NCI-H2227 (cell line): Measurements from ENCODE around the gene SELENOF.
"Not testable (repeated sequence)": the region's sequence is repeated elsewhere in the genome, so short reads cannot be mapped to it uniquely, and the experiment has no call there.

Source experiments
- DNase-seq: peaks from one replicate; lab custom pipeline; 2025; ENCODE audit not compliant: unreplicated experiment; lab: John Stamatoyannopoulos, UW

SELENOF gene

DNA sequence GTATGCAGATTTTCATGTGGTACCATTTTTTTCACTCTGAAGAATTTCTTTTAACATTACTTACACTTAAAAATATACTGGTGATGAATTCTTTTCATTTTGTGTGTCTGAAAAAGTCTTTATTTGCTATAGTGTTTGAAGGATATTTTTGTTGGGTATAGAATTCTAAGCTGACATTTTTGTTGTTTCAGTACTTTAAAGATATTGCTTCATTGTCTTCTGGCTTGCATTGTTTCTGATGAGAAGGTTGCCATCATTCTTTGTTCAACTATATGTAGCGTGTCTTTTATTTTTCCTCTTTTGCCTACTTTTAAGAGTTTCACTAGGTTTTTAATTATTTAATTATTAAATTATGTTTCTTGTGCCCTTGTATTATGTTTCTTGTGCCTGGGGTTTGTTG lies 8.5 kb upstream of the SELENOF start:
- no peak for DNase-seq

DNA sequence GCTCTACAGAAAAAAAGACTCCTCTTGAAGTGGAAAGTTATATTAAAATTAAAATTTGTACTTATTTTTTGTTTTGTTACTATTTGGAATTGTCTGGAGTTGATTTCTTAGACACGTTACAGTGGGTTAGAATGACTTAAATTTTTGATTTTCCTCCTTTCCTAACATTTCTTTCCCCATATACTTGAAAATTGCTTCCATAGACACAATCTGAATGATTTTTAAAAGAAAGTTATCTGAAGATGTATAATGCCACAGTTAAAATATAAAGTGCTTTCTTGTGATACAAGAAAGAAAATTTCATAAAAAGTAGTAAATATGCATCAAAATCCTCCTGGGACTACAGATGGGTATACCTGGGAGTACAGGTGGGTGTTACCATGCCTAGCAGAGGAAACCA lies 2.8 kb upstream of the SELENOF start:
- no peak for DNase-seq

DNA sequence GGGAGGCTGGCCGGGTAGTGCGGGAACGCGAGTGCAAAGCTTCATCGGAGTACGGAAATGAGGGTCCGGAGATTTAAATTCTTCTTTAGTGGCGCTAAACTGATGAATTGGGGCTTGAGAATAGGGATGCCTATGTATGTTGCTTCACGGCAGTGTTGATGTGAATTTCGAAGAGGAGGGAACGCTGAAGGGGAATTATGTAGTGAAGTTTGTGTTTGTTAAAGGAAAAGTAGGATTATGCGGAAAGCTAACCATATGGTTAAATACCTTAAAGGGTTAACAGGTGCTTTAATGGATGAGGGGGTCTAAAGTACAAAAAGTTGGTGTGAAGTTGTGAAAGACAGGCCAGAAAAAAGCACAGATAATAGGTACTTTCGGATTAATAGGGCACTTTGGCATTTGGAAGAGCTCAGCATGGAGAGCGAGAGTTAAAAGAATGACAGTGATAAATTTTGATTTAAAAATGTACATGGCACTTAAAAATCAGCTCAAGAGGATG lies 1.9 kb upstream of the SELENOF start:
- DNase-seq, result no peak

DNA sequence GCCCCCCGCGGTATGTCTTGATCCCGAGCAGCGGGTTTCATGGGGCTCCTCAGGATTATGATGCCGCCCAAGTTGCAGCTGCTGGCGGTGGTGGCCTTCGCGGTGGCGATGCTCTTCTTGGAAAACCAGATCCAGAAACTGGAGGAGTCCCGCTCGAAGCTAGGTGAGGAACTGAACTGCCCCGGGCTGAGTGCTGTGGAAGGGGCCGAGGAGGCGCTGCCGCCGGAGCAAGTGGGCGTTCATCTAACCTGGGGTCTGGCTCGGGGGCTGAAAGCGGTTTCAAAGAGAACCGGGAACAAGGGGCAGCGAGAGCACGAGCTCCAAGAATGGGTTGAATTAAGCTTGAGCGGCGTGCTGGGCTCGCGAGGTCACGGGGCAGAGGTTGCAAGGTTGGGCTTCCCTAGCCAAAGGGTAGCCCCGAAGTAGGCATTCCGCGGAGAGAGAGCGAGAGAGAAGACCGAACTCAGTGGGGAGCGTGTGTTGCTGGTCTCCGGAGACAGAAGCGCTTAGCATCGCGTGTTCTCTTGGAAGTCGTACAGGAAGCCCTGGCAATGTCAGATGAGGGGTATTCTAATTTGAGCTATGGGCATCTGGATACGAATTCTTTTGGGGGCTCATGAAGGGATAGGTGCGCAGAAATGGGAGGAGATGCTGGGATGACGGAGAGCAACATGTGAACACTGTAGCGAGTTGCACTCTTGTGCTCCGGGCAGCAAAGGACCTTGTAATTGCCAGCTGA lies 1.2 kb upstream of the SELENOF start:
- peak; percentile 77 for DNase-seq

DNA sequence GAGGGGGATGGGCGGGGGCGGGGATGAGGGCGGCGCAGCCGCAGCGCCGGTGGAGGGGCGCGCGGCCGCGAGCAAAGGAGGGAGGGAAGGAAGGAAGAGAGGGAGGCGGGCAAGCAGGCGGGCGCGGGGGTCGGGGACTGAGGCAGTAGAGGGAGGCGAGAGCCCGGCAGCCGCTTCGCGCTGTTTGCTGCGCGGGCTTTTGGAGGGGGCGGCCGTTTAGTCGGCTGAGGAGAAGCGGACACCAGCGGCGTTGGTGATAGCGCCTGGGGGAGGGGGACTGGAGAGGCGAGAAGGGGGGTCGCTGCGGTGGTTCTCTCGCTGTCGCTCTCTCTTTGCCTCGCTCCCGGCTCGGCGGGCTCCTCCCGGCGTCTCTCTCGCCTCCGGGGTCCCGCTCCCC lies 673 bp upstream of the SELENOF start, which contains the start of gene HS2ST1:
TSS of gene HS2ST1 (plus strand) at position 35 of the 397 bp plus-strand sequence.
- no peak for DNase-seq

DNA sequence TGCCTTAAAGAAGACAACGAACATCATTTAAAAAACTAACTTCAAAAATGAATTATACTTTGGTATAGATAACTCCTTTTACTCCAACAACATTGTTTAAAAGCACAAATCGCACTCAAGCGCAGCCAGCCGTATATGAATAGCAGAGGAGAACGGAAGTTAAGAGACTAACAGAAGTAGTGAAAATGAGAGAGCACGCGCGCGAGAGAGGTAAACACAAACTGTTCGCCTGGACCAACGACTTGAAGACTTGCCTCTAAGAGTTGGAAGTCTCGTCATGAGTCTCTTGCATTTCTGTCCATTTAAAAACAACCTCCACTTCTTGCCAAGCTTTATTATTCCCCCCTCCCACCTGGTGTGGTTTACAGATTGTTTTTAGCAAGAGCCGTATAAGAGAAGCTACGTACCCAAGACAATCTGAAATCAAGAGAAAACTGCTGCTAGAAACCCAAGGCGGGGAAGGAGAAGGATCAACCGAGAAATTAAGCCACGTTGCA lies 479 bp downstream of the SELENOF start:
- peak; percentile 54 for DNase-seq

DNA sequence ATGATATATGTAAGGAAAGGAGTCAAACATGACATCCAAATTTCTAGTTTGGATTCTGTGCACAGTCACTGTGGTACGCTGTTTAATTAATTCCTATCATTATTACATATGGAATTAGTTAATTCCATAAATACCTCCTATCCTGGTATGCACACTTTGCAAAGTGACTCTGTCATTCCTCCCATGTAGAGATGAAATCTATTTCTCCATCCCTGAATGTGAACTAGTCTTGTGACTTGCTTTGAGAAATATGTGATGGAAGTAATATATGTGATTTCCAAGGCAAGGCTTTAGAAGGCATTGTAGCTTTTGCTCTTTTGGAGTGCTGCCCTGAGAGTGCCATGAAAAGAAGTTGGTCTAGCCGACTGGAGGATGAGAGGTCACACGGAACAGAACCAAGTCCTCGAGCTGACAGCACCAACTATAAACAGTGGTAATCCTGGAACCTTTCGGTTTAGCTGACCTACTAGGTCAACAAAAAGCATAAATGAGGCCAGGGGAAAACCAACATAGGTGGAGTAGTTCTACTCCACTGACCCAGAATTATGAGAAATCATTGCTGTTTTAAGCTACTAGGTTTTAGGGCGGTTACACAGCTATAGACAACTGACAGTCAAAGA lies 1.5 kb downstream of the SELENOF start:
- no peak for DNase-seq

DNA sequence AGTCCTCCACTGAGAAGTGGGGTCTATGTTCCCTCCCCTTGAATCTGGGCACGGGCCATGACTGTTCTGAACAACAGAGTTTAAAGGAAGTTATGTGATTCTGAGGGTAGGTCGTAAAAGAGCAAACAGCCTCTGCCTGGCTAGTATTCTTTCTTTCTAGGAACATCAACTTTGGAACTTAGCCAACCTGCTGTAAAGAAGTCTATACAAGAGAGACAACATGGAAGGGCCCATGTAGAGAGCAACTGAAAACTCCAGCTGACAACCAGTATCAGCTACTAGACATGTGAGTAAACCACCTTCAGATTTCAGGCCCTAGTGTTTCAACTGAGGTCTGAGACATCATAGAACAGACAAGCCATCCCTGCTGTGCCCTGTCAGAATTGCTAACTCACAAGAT lies 7.5 kb downstream of the SELENOF start:
- DNase-seq, result no peak

DNA sequence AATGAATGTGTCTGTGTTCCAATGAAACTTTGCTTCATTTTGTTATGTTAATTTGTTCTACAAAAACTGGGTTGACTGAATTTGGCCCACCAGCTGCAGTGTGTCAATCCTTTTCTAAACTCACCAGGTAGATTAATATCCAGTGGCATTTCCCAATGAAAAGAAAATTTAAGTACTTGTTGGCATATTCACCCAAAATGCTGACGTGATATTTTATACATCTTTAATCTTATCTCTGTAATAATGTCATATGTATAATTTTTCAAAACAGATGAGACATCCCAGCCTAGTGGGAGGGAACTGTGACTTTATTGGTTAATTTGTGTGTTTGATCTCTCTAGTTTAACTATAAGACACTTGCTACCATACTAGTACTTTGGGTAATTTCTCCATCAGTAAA lies 8.1 kb downstream of the SELENOF start:
- DNase-seq, result no peak

DNA sequence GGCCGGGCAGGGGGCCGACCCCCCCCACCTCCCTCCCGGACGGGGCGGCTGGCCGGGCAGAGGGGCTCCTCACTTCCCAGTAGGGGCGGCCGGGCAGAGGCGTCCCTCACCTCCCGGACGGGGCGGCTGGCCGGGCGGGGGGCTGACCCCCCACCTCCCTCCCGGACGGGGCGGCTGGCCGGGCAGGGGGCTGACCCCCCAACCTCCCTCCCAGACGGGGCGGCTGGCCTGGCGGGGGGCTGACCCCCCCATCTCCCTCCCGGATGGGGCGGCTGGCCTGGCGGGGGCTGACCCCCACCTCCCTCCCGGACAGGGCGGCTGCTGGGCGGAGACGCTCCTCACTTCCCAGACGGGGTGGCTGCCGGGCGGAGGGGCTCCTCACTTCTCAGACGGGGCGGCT lies 14.5 kb downstream of the SELENOF start:
- not testable (repeated sequence) for DNase-seq

DNA sequence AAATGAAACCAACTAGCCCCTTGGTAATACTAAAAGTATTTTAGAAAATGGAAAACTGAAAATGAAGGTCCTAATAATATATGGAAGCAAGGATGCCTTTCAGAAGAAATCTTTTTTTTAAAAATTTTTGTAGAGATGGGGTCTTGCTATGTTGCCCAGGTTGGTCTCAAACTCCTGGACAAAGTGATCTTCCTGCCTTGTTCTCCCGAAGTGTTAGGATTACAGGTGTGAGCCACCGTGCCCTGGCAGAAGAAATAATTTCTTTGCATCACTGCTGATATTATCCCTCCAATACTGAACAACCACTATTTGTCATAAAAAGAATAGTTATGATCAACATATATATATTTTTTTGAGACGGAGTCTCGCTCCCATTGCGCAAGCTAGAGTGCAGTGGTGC lies 25.6 kb downstream of the SELENOF start:
- DNase-seq, result no peak

DNA sequence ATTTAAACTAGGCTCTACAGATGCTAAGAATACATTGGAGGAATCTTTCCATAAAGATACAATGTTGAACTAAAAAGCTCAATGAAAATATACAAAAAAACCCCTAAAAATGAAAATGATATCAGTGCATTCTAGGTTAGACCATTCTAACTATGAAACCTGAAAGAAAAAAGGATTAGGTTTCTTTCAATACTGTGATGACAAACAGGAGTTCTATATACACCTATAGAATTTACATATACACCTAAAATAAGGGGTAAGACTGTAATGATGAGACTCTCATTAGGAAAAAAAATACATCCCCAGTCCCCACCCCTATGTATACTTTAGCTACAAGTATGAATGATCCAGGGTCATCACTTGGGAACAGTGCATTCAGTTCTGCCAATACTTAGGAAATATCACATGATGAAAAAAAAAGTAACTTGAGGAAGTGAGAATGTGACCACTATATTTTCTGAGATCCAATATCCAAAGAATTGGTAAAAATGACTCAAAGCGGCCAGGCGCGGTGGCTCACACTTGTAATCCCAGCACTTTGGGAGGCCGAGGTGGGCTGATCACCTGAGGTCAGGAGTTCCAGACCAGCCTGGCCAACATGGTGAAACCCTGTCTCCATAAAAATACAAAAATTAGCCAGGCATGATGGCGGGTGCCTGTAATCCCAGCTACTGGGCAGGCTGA lies 26.3 kb downstream of the SELENOF start:
- DNase-seq, result no peak

DNA sequence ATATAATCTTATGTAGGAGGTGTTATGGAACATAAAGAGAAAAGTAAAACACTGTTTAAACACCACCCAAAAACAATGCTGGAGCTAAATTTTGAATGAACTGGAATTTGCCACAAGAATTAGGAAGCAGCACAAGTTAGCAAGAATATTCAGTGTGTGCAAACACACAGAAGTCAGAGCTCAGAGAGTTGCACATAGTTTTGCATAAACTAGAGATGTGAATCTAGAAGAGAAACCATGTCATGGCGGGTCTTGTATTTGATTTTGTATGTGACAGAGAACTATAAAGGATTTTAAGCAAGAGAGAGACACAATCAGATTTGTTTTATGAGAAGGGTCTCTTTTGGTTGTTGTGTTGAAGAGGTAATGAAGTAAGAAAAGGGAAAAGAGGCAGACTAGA lies 38.2 kb downstream of the SELENOF start:
- no peak for DNase-seq

DNA sequence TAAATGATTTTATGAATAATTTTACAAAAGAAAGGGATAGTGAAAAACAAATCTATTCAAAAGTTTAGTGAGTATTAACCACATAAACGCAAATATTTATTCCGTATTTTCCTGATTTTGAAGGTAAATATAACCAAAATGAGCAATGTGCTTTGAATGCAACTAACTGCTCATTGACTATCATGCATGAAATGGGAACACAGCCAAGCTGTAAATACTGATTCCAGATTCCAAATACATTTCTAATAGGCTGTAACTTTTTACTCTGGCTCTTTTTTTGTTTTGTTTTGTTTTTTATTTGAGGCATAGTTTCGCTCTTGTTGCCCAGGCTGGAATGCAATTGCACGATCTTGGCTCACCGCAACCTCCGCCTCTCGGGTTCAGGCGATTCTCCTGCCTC lies 41.8 kb downstream of the SELENOF start:
- DNase-seq, result no peak

DNA sequence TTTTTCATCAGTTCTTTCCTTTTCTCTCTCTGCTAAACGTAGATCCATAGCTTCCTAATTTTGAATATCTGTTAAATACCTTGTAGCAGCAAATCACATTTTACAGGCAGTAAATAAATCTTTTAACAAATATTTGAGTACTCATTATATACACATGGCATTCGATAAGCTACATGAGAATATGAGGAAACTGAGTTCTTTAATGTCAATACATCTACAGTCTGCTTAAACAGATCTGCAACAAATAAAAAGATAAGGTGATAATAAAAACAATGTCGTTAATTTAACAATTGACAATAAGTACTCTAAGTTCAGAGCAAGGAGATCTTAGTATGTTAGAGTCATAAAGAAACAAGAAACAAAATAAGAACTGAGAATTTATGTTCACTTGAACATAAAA lies 42.9 kb downstream of the SELENOF start:
- no peak for DNase-seq

DNA sequence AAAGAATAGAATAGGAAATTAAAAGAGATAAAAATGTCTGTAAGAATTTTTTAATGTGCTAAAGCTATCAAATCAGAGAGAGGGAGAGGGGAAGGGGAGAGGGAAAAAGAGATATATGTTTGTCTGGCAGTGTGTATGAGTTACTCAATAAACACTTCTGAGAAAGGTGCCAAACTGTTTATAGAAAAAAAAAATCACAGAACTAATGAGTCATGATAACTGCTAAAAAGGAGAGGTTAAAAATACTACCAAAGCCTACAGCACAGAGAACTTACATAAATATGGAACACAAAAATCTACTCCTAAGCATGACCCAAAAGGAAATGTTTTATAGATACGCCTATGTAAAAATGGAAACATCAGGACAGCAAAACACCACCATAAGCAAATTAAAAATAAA lies 45.4 kb downstream of the SELENOF start:
- no peak for DNase-seq

DNA sequence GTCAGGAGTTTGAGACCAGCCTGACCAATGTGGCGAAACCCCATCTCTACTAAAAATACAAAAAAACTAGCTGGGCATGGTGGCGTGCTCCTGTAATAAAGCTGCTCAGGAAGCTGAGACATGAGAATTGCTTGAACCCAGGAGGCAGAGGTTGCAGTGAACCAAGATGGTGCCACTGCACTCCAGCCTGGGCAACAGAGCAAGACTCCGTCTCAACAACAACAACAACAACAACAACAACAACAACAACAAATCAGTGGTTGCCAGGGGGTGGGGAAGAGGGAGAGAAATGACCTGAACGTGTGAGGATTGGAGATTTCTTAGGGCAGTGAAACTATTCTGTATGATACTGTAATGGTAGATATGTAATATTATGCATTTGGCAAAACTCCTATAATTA lies 46.6 kb downstream of the SELENOF start:
- DNase-seq, result not testable (repeated sequence)

DNA sequence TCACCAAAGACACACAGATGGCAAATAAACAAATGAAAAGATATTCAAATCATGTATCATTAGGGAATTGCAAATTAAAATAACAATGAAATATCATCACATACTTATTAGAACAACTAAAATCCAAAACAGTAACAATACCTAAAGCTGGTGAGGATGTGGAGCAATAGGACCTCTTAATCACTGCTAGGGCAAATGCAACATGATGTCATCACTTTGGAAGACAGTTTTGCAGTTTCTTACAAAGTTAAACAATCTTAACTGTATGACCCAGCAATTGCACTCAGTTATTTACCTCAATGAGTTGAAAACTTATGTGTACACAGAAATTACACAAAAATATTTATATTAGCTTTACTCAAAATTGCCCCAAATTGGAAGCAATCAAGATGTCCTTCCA lies 47.3 kb downstream of the SELENOF start:
- DNase-seq, result no peak

DNA sequence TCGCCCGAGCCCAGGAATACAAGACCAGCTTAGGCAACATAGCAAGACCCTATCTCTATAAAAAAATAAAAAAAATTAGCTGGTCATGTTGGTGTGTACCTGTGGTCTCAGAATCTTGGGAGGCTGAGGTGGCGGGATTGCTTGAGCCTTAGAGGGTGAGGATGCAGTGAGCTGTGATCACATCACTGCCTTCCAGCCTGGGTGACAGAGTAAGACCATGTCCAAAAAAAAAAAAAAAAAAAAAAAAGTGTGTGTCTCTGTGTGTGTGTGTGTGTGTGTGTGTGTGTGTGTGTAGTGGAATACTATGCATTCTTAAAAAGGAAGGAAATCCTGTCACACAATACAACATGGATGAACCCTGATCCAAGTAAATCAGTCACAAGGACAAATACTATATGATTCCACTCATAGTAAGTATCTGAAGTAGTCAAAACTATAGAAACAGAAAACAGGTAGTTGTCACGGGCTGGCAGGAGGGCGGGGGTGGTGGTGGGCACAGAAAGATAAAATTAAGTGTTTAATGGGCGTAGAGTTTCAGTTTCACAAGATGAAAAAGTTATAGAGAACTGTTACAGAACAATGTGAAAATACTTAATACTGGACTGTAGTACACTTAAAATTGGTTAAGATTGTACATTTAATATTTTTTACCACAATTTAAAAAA lies 47.8 kb downstream of the SELENOF start:
- no peak for DNase-seq

DNA sequence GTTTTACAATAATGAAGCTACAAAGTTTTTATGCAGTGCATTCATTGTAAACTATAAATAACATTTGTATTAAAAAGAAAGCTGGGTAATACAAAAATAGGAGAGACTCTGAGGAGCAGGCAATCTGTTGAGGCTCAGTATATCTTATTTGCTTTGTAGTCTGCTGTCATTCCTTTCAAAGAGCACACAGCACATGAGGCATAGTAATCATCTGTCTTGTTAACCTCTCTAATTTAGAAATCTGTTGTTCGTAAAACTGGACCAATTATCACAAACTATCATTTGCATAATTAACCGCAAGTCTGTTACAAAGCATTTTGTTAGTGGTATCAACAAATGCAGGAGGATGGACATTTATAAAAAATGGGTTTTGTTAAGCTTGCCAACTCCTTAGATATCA lies 51.0 kb downstream of the SELENOF start:
- no peak for DNase-seq

DNA sequence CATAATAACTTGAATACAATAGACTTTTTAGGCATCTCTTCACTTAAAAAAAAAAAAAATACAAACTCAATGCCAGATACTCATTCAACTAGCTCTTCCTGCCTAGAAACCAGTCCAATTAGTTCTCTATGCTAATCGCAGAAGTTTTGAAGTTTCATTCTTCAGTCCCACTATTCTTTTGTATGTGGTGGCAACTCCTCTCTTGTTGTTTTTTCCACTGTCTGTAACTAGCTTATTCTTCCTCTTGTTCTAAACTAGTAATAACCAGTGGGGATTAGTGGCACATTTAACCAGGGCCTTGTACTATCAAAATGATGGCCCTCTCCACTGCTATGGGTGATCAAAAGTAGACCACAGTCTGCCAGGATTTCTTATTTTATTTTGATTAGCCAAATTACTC lies 52.5 kb downstream of the SELENOF start:
- no peak for DNase-seq
